ENCODE results near the gene KCNK5. TPM values are rescaled to one million over a fixed set of nuclear protein-coding genes. Genes with fewer than 3 reads are reported as not detected.

KCNK5 gene
- total and polyA plus RNA-seq, 2 of the 8 experiments (the other 6 are each of a cell fraction or from before 2014, with no cell fraction given): 20.9 to 44.3 TPM

DNA sequence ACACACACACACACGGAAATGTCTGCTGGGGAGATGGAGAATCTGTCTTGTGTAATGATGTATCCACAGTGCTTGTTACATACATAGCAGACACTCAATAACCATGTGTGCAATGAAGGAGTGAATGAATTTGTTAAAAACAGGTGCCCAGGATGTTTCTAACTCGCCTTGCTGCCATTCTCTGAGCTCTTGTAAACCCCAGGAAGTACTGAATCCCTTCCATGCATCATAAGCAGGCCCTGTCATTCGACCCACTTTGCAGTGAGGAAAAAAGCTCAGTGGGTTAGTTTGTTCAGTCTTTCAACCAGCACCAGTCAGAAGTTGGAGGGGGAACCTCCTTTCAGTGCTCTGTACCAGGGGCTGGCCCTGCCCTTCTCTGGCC is 1.4 kb upstream of the KCNK5 start:
- Histone ChIP-seq H2BK15ac (ENCODE audit: low read length) (peak overlapping the region; percentile 2; the same call in 1 of the 2 replicates), H2AFZ (ENCODE audit: low read length) (no peak overlapping the region), H3K4ac (replicated peaks; ENCODE audit: insufficient read length, low read depth, low read length) (peak overlapping the region; percentile 86), H2BK20ac (ENCODE audit: low read length) (peak overlapping the region; percentile 11), H2BK120ac (replicated peaks; ENCODE audit: low read depth, low read length) (peak overlapping the region; percentile 81), H3K9ac (replicated peaks in 1 of 4; ENCODE audit: extremely low read depth in 1 of 4, low read depth in 3 of 4, low read length in 3 of 4) (peak overlapping the region in 1 of 4 experiments; percentile 32; a peak in 1 of 7 replicates), H3K14ac (ENCODE audit: insufficient read length) (no peak overlapping the region), H2AK5ac (ENCODE audit: low read depth, low read length) (peak overlapping the region; percentile 99; the same call in 1 of the 2 replicates), H3K56ac (replicated peaks; ENCODE audit: insufficient read length, low read depth, low read length) (no peak overlapping the region), H3K36me3 (ENCODE audit: control insufficient read depth in 2 of 4, insufficient read depth in 4 of 4, low read length in 3 of 4) (no peaks in the 10 kb centered on the region), H4K91ac (replicated peaks; ENCODE audit: insufficient read length, low read length) (peak overlapping the region; percentile 99), H3K27ac (ENCODE audit: low read depth, low read length) (peak overlapping the region; percentile 66; the same call in 1 of the 2 replicates), H4K20me1 (replicated peaks in 1 of 2; ENCODE audit: control insufficient read depth in 1 of 2, insufficient read depth in 2 of 2, low read length in 2 of 2) (peaks cover 12 to 17% of the 10 kb centered on the region in 2 experiments), H3K79me1 (ENCODE audit: low read depth, low read length) (0 out of 2 replicates have a peak, but pooled peaks cover 4% of the 10 kb centered on the region), H3K9me3 (ENCODE audit: insufficient read depth in 2 of 2, low read depth in 1 of 2, low read length in 1 of 2) (no peaks in the 10 kb centered on the region), H4K8ac (ENCODE audit: extremely low read depth, insufficient read depth, low read length) (no peak overlapping the region), H2BK5ac (ENCODE audit: low read depth, low read length) (peak overlapping the region; percentile 99; the same call in 1 of the 2 replicates), H3K27me3 (replicated peaks in 1 of 4; ENCODE audit: control insufficient read depth in 3 of 4, extremely low read depth in 1 of 4, insufficient read depth in 3 of 4, low read length in 3 of 4) (no peaks in the 10 kb centered on the region; a peak in 1 of 7 replicates), H3K23ac (ENCODE audit: insufficient read length) (no peak overlapping the region), H4K5ac (ENCODE audit: insufficient read length, low read depth, low read length) (no peak overlapping the region), H3K79me2 (ENCODE audit: control insufficient read depth in 1 of 2, insufficient read depth in 2 of 2, low read length in 2 of 2) (peaks cover 14 to 33% of the 10 kb centered on the region in 2 experiments), H3K4me3 (ENCODE audit: extremely low read depth in 1 of 4, insufficient read depth in 2 of 4, low read depth in 3 of 4, low read length in 4 of 4) (no peak overlapping the region), H3K23me2 (ENCODE audit: low read depth, low read length) (peaks cover 19% of the 10 kb centered on the region), H3K4me1 (replicated peaks in 1 of 4; ENCODE audit: control insufficient read depth in 3 of 4, insufficient read depth in 4 of 4, low read length in 3 of 4) (peaks cover 17 to 40% (median 31%) of the 10 kb centered on the region in 4 experiments), H2BK12ac (ENCODE audit: low read depth, low read length) (peak overlapping the region; percentile 98), H3K4me2 (ENCODE audit: insufficient read depth in 1 of 2, low read depth in 2 of 2, low read length in 2 of 2) (peak overlapping the region; percentile 20 to 33; a peak in 2 of 4 replicates), H3K18ac (ENCODE audit: extremely low read depth, low read length) (peak overlapping the region; percentile 99)
- POLR2A ChIA-PET (ENCODE audit: partially characterized antibody): interaction anchor here (0.9 to 7.8 kb wide), 13 partner anchors 9 to 116 kb away, joined by 3 to 66 read pairs (median 5); partner anchors contain the start of gene SAYSD1
- CTCF ChIA-PET (ENCODE audit: partially characterized antibody): interaction anchor here (1.0 to 72.8 kb wide), 10 partner anchors 9 to 128 kb away, joined by 3 to 1738 read pairs (median 10); partner anchors contain the start of gene KCNK17
- 95% methylated on average over 3 of the region's 3 CpGs; no CpG with 5 or more reads in 1 of the 2 experiments for WGBS, 2 experiments (ENCODE audit: extremely low coverage in 1 of 2, insufficient coverage in 1 of 2, insufficient read length in 1 of 2, insufficient replicate concordance in 2 of 2, low coverage in 1 of 2, low lambda C conversion rate in 2 of 2, missing lambda C conversion rate in 1 of 2)
- DNase-seq (ENCODE audit: low read depth in 1 of 2, low spot score in 2 of 2) (no peak), FAIRE-seq (no peak)
- no peak for TF ChIP-seq JUN (IDR thresholded peaks at IDR 0.05; ENCODE audit: low read depth, low read length)
- TF ChIP-seq POLR2AphosphoS5 (IDR thresholded peaks at IDR 0.05; ENCODE audit: low read depth, low read length): no peak
- TF ChIP-seq, protein P1, sequence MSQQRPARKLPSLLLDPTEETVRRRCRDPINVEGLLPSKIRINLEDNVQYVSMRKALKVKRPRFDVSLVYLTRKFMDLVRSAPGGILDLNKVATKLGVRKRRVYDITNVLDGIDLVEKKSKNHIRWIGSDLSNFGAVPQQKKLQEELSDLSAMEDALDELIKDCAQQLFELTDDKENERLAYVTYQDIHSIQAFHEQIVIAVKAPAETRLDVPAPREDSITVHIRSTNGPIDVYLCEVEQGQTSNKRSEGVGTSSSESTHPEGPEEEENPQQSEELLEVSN (IDR thresholded peaks at IDR 0.05): no peak
- TF ChIP-seq TAF1 (IDR thresholded peaks at IDR 0.05; ENCODE audit: low read depth, low read length): no peak
- TF ChIP-seq EGR1 (IDR thresholded peaks at IDR 0.05; ENCODE audit: borderline replicate concordance, low read depth, low read length): no peak
- TF ChIP-seq, protein P2, sequence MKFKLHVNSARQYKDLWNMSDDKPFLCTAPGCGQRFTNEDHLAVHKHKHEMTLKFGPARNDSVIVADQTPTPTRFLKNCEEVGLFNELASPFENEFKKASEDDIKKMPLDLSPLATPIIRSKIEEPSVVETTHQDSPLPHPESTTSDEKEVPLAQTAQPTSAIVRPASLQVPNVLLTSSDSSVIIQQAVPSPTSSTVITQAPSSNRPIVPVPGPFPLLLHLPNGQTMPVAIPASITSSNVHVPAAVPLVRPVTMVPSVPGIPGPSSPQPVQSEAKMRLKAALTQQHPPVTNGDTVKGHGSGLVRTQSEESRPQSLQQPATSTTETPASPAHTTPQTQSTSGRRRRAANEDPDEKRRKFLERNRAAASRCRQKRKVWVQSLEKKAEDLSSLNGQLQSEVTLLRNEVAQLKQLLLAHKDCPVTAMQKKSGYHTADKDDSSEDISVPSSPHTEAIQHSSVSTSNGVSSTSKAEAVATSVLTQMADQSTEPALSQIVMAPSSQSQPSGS (IDR thresholded peaks at IDR 0.05; ENCODE audit: low read length): no peak
- TF ChIP-seq ASH2L (IDR thresholded peaks at IDR 0.05; ENCODE audit: low read length): no peak
- no peak for TF ChIP-seq MAFK (IDR thresholded peaks at IDR 0.05; ENCODE audit: low read depth, low read length)
- no peak for TF ChIP-seq BCL11A (IDR thresholded peaks at IDR 0.05; ENCODE audit: low read depth in 2 of 2, low read length in 2 of 2)
- TF ChIP-seq KDM1A (IDR thresholded peaks at IDR 0.05; ENCODE audit: borderline replicate concordance, low read length): no peak
- no peak for TF ChIP-seq RNF2 (IDR thresholded peaks at IDR 0.05; ENCODE audit: borderline replicate concordance, low read depth, low read length, missing control alignments, poor library complexity, severe bottlenecking)
